ENCODE data around the gene ENPP1.

GRCh38 chr6:131851049-131851769 is 43.4 kb downstream of the ENPP1 start:
- TF ChIP-seq POLR2AphosphoS5 (IDR thresholded peaks at IDR 0.05; ENCODE audit: low read depth, low read length) (no peak), POLR2A (IDR thresholded peaks at IDR 0.05; ENCODE audit: low read depth, low read length) (no peak)

Data from GM12892 (cell line).